Measurements from ENCODE around the gene MRPS12.
A peak's percentile ranks its signal among the peaks of the same experiment; 100 is the strongest.

MRPS12 gene

GRCh38 chr19:38971672-38972071 is 40.9 kb downstream of the MRPS12 start:
- no peak overlapping the region for H3K9ac ChIP-seq (ENCODE audit: low read length)
- no peaks in the 10 kb centered on the region for H3K9me3 ChIP-seq (ENCODE audit: control insufficient read depth, low read length)
- peaks cover 12% of the 10 kb centered on the region for H3K27me3 ChIP-seq (ENCODE audit: control insufficient read depth, insufficient read depth, low read length)
- no peaks in the 10 kb centered on the region for H3K36me3 ChIP-seq (ENCODE audit: control insufficient read depth, insufficient read depth, low read length)
- H3K4me1 ChIP-seq (ENCODE audit: control insufficient read depth, insufficient read depth, low read length): peaks cover 11% of the 10 kb centered on the region
- no peak overlapping the region for H3K4me3 ChIP-seq (ENCODE audit: low read length)

GRCh38 chr19:38974624-38975213 is 44.0 kb downstream of the MRPS12 start:
- Histone ChIP-seq H3K36me3 (ENCODE audit: control insufficient read depth, insufficient read depth, low read length) (no peaks in the 10 kb centered on the region), H3K4me3 (ENCODE audit: low read length) (peak overlapping the region; percentile 31), H3K9me3 (ENCODE audit: control insufficient read depth, low read length) (no peaks in the 10 kb centered on the region), H3K4me1 (ENCODE audit: control insufficient read depth, insufficient read depth, low read length) (peaks cover 17% of the 10 kb centered on the region), H3K27me3 (ENCODE audit: control insufficient read depth, insufficient read depth, low read length) (peaks cover 12% of the 10 kb centered on the region), H3K9ac (ENCODE audit: low read length) (peak overlapping the region; percentile 57)

GRCh38 chr19:38975214-38975860 is 44.6 kb downstream of the MRPS12 start, which contains the start of gene FBXO17:
TSS of gene FBXO17 (minus strand) at chr19:38975742. CDS start at chr19:38950319, 25,423 bp downstream.
- no peaks in the 10 kb centered on the region for H3K36me3 ChIP-seq (ENCODE audit: control insufficient read depth, insufficient read depth, low read length)
- peak within 1 kb of the TSS; percentile 31 for H3K4me3 ChIP-seq (ENCODE audit: low read length)
- peaks cover 12% of the 10 kb centered on the region for H3K27me3 ChIP-seq (ENCODE audit: control insufficient read depth, insufficient read depth, low read length)
- peak within 1 kb of the TSS; percentile 57 for H3K9ac ChIP-seq (ENCODE audit: low read length)
- peaks cover 17% of the 10 kb centered on the region for H3K4me1 ChIP-seq (ENCODE audit: control insufficient read depth, insufficient read depth, low read length)
- H3K9me3 ChIP-seq (ENCODE audit: control insufficient read depth, low read length): no peaks in the 10 kb centered on the region

- Histone ChIP-seq H3K4me1 (ENCODE audit: control insufficient read depth, insufficient read depth, low read length) (peaks cover 17% of the 10 kb centered on the region), H3K36me3 (ENCODE audit: control insufficient read depth, insufficient read depth, low read length) (no peaks in the 10 kb centered on the region), H3K9ac (ENCODE audit: low read length) (peak overlapping the region; percentile 22), H3K9me3 (ENCODE audit: control insufficient read depth, low read length) (no peaks in the 10 kb centered on the region), H3K4me3 (ENCODE audit: low read length) (no peak overlapping the region), H3K27me3 (ENCODE audit: control insufficient read depth, insufficient read depth, low read length) (peaks cover 12% of the 10 kb centered on the region)
Observed at GRCh38 chr19:38975861-38976271, 45.1 kb downstream of the MRPS12 start.

- H3K27me3 ChIP-seq (ENCODE audit: control insufficient read depth, insufficient read depth, low read length): peaks cover 12% of the 10 kb centered on the region
- H3K9ac ChIP-seq (ENCODE audit: low read length): no peak overlapping the region
- H3K36me3 ChIP-seq (ENCODE audit: control insufficient read depth, insufficient read depth, low read length): no peaks in the 10 kb centered on the region
- no peaks in the 10 kb centered on the region for H3K9me3 ChIP-seq (ENCODE audit: control insufficient read depth, low read length)
- H3K4me1 ChIP-seq (ENCODE audit: control insufficient read depth, insufficient read depth, low read length): peaks cover 17% of the 10 kb centered on the region
- H3K4me3 ChIP-seq (ENCODE audit: low read length): no peak overlapping the region
Observed at GRCh38 chr19:38977445-38978325, 46.9 kb downstream of the MRPS12 start.

GRCh38 chr19:38978326-38978689 is 47.6 kb downstream of the MRPS12 start:
- Histone ChIP-seq H3K4me1 (ENCODE audit: control insufficient read depth, insufficient read depth, low read length) (peaks cover 17% of the 10 kb centered on the region), H3K27me3 (ENCODE audit: control insufficient read depth, insufficient read depth, low read length) (peaks cover 12% of the 10 kb centered on the region), H3K9me3 (ENCODE audit: control insufficient read depth, low read length) (no peaks in the 10 kb centered on the region), H3K9ac (ENCODE audit: low read length) (no peak overlapping the region), H3K36me3 (ENCODE audit: control insufficient read depth, insufficient read depth, low read length) (no peaks in the 10 kb centered on the region), H3K4me3 (ENCODE audit: low read length) (no peak overlapping the region)

- no peaks in the 10 kb centered on the region for H3K36me3 ChIP-seq (ENCODE audit: control insufficient read depth, insufficient read depth, low read length)
- no peak overlapping the region for H3K9ac ChIP-seq (ENCODE audit: low read length)
- H3K27me3 ChIP-seq (ENCODE audit: control insufficient read depth, insufficient read depth, low read length): peaks cover 12% of the 10 kb centered on the region
- H3K4me3 ChIP-seq (ENCODE audit: low read length): no peak overlapping the region
- no peaks in the 10 kb centered on the region for H3K9me3 ChIP-seq (ENCODE audit: control insufficient read depth, low read length)
- peaks cover 17% of the 10 kb centered on the region for H3K4me1 ChIP-seq (ENCODE audit: control insufficient read depth, insufficient read depth, low read length)
Observed at GRCh38 chr19:38979812-38980211, 49.1 kb downstream of the MRPS12 start.

- Histone ChIP-seq H3K4me3 (ENCODE audit: low read length) (no peak overlapping the region), H3K9me3 (ENCODE audit: control insufficient read depth, low read length) (no peaks in the 10 kb centered on the region), H3K27me3 (ENCODE audit: control insufficient read depth, insufficient read depth, low read length) (peaks cover 7% of the 10 kb centered on the region), H3K36me3 (ENCODE audit: control insufficient read depth, insufficient read depth, low read length) (no peaks in the 10 kb centered on the region), H3K4me1 (ENCODE audit: control insufficient read depth, insufficient read depth, low read length) (peaks cover 13% of the 10 kb centered on the region), H3K9ac (ENCODE audit: low read length) (no peak overlapping the region)
Observed at GRCh38 chr19:38980583-38981374, 50.0 kb downstream of the MRPS12 start.
